ENCODE data around the gene CCDC92.

CCDC92 gene

DNA sequence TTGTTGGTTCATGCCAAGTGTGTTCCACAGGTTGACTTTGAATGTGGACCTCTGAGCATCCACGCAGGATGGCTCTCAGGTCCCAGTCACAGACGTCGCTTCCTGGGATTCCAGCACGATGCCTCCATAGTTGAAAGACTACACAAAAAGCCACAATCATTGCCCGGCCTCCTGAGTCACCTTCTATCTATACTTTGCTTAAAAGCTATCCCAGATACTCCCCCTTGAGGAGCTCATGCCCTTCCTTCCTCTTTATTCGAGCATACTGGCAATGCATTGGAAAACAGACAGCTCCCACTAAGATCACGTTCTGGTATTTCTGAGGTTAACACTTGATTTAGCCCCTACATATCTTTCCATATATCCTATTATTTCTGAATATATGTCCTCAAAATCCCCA is 40.4 kb upstream of the CCDC92 start:
- TF ChIP-seq REST (IDR thresholded peaks at IDR 0.05; ENCODE audit: insufficient read depth in 1 of 2, low read depth in 2 of 2, low read length in 2 of 2): no peak
- no peak for TF ChIP-seq POLR2AphosphoS5 (IDR thresholded peaks at IDR 0.05; ENCODE audit: low read depth, low read length)
- TF ChIP-seq TAF1 (IDR thresholded peaks at IDR 0.05; ENCODE audit: borderline replicate concordance, insufficient read depth, low read length): no peak
- no peak for TF ChIP-seq FOXP2 (optimal IDR thresholded peaks at IDR 0.05; ENCODE audit: borderline replicate concordance, extremely low read depth, extremely low read length, insufficient read depth)
- TF ChIP-seq SIN3A (IDR thresholded peaks at IDR 0.05; ENCODE audit: borderline replicate concordance, insufficient read depth, low read length): no peak

DNA sequence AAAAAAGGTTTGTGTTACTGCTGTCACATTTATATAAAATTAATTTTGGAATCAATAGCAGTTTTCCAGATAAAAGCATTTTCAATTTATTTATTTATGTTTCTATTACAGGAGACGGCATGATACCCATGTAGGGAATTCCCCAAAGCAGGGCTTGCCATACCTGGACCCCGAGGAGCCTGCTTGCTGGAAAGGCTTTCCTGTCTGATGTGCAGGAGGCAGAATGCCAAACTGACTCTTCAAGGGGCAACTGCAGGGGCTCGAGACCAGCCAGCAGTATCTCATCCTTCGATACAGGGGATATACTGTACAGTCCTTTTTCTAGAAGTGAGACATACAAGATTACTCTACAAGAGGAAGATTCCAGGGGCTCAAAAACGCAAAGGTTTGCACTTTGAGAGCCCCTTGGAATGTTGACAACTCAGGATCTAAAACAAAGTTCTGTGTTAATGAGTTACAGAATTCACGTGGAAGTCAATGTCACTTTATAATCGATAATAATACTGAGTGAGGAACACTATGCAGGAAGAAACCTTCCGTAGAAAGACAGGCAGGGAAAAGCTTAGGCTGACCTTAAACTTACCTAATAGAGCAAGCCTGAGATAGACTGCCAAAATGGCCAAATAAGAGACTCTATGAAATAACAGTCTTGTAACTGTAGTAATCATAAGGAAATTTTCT is 38.9 kb upstream of the CCDC92 start:
- no peak for TF ChIP-seq TAF1 (IDR thresholded peaks at IDR 0.05; ENCODE audit: borderline replicate concordance, insufficient read depth, low read length)
- TF ChIP-seq POLR2AphosphoS5 (IDR thresholded peaks at IDR 0.05; ENCODE audit: low read depth, low read length): no peak
- no peak for TF ChIP-seq FOXP2 (optimal IDR thresholded peaks at IDR 0.05; ENCODE audit: borderline replicate concordance, extremely low read depth, extremely low read length, insufficient read depth)
- TF ChIP-seq SIN3A (IDR thresholded peaks at IDR 0.05; ENCODE audit: borderline replicate concordance, insufficient read depth, low read length): no peak
- TF ChIP-seq REST (IDR thresholded peaks at IDR 0.05; ENCODE audit: insufficient read depth in 1 of 2, low read depth in 2 of 2, low read length in 2 of 2): no peak

DNA sequence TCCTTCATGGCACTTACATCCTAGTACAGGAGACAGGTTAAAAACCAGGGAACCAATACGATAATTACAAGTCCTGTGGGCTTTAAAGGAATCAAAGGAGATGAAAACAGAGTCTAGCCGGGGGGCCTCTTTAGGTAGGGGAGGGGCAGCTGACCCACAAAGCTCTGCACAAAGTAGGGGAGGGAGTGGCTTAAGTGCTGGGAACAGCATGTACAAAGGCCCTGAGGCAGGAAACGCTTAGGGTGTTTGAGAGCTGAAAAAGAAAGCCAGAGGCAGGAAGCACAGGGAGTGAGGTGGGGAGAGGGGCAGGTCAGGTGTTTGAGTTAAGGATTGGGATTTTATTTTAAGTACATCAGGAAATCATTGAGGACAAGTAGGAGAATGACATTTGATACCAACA is 38.1 kb upstream of the CCDC92 start:
- no peak for TF ChIP-seq FOXP2 (optimal IDR thresholded peaks at IDR 0.05; ENCODE audit: borderline replicate concordance, extremely low read depth, extremely low read length, insufficient read depth)
- no peak for TF ChIP-seq REST (IDR thresholded peaks at IDR 0.05; ENCODE audit: insufficient read depth in 1 of 2, low read depth in 2 of 2, low read length in 2 of 2)
- no peak for TF ChIP-seq SIN3A (IDR thresholded peaks at IDR 0.05; ENCODE audit: borderline replicate concordance, insufficient read depth, low read length)
- TF ChIP-seq TAF1 (IDR thresholded peaks at IDR 0.05; ENCODE audit: borderline replicate concordance, insufficient read depth, low read length): no peak
- no peak for TF ChIP-seq POLR2AphosphoS5 (IDR thresholded peaks at IDR 0.05; ENCODE audit: low read depth, low read length)

DNA sequence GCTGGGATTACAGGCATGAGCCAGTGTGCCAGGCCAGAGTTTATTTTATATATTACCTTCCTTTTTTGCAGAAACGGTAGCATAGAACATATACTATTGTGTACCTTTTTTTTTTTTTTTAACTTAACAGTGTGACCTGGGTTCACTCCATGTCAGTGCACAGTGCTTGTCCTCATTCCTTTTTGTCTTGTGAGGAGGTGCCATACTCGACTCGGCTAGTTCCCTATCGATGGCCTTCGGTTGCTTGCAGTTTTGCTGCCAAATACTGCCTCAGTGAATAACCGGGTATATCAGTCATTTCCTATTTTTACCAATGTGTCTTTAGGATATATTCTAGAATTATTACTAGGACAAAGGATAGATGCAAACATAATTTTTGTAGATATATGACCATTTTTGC is 37.1 kb upstream of the CCDC92 start:
- TF ChIP-seq REST (IDR thresholded peaks at IDR 0.05; ENCODE audit: insufficient read depth in 1 of 2, low read depth in 2 of 2, low read length in 2 of 2) (no peak), TAF1 (IDR thresholded peaks at IDR 0.05; ENCODE audit: borderline replicate concordance, insufficient read depth, low read length) (no peak), SIN3A (IDR thresholded peaks at IDR 0.05; ENCODE audit: borderline replicate concordance, insufficient read depth, low read length) (no peak), FOXP2 (optimal IDR thresholded peaks at IDR 0.05; ENCODE audit: borderline replicate concordance, extremely low read depth, extremely low read length, insufficient read depth) (no peak), POLR2AphosphoS5 (IDR thresholded peaks at IDR 0.05; ENCODE audit: low read depth, low read length) (no peak)

Data from PFSK-1 (cell line).